H1 (cell line): ENCODE measurements around the gene IGFALS. TPM values are rescaled to one million over a fixed set of nuclear protein-coding genes. Genes with fewer than 3 reads are reported as not detected.

Source experiments
- polyA plus RNA-seq, 7 experiments: library from polyadenylated mRNA; depleted of rRNA in 3 of 7; stranded (reverse) in 5 of 7; unstranded in 2 of 7; fragments of >200 nt in 5 of 7; fragments of 200-250 nt in 2 of 7; gene quantifications; 1 replicate in 5 of 7; 2 replicates in 1 of 7; 4 replicates in 1 of 7; pipeline versions ENCODE4 v1.2.1 to v1.2.3, GENCODE V29; 2011 to 2013; ENCODE audit warnings: missing spikeins in 2 of 7, mixed read lengths in 2 of 7
- total RNA-seq: library from RNA; stranded (reverse); fragmentation: NEBNext Ultra II Directional; extraction: Animal tissue kit (Norgen Biotek cat#: 25700); gene quantifications from 2 replicates; pipeline ENCODE4 v1.2.1, GENCODE V29; 2021
- TF ChIP-seq, protein P1 (sequence below): IDR thresholded peaks from 2 replicates; pipeline ENCODE4 v1.6.1; 2012; ENCODE audit warnings: inconsistent platforms

Gene IGFALS
- total and polyA plus RNA-seq, 2 of the 8 experiments (the other 6 are each of a cell fraction or from before 2014, with no cell fraction given): not detected

DNA sequence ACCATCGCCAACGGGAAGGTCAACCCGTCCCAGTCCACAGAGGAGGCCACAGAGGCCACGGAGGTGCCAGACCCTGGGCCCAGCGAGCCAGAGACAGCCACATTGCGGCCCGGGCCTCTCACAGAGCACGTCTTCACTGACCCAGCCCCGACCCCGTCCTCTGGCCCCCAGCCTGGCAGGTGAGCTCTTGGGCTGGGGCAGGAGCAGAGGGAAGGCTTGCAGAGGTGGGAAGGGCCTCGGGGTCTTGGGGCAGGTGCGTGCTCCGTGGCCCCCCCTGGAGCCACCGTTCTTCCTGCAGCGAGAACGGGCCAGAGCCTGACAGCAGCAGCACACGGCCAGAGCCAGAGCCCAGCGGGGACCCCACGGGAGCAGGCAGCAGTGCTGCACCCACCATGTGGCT lies 27.3 kb downstream of the IGFALS start (continued):
- TF ChIP-seq, protein P1, sequence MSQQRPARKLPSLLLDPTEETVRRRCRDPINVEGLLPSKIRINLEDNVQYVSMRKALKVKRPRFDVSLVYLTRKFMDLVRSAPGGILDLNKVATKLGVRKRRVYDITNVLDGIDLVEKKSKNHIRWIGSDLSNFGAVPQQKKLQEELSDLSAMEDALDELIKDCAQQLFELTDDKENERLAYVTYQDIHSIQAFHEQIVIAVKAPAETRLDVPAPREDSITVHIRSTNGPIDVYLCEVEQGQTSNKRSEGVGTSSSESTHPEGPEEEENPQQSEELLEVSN: no peak
